Spleen (tissue), 7 donors: ENCODE data around the gene FUOM.

Experiments
- CTCF ChIP-seq, 11 experiments: fragments of 200-600 bp in 7 of 11; fragments of 450-650 bp in 4 of 11; sonication (generic) in 4 of 11; IDR thresholded peaks in 8 of 11; conservative IDR thresholded peaks in 3 of 11; 1 replicate in 7 of 11; 2 replicates in 4 of 11; pipeline versions ENCODE4 v1.4.0 to v1.8.0; 2016 to 2021; ENCODE audit warnings: antibody characterized with exemption in 11 of 11, inconsistent platforms in 4 of 11, mild to moderate bottlenecking in 1 of 11
- POLR2A ChIP-seq, 3 donors: fragments of 450-650 bp; IDR thresholded peaks; one replicate each; pipeline ENCODE4 v1.5.1; 2017; ENCODE audit warnings: antibody characterized with exemption in 3 of 3, mild to moderate bottlenecking in 1 of 3
- POLR2AphosphoS5 ChIP-seq, 3 donors: sonication (generic); formaldehyde crosslinking; IDR thresholded peaks; one replicate each; pipeline ENCODE4 v1.5.1; 2017; ENCODE audit warnings: antibody characterized with exemption in 3 of 3
- donor health status: DM: no; HTN: no; CAD: no; lungs with moderate emphysema.
- donor health status: DM: no; HTN: no; CAD: no.
- donor health status: DM: no; HTN: no; CAD: no.

GRCh38 chr10:133368153-133368552 is 10.3 kb upstream of the FUOM start:
- TF ChIP-seq CTCF (IDR thresholded peaks at IDR 0.05 in 8 of 11, conservative IDR thresholded peaks at IDR 0.05 in 3 of 11) (no peak), POLR2A (IDR thresholded peaks at IDR 0.05) (no peak), POLR2AphosphoS5 (IDR thresholded peaks at IDR 0.05) (no peak)
